ENCODE data around the gene HNF1A.
"Not testable (repeated sequence)": the region's sequence is repeated elsewhere in the genome, so short reads cannot be mapped to it uniquely, and the experiment has no call there.

Gene HNF1A

DNA sequence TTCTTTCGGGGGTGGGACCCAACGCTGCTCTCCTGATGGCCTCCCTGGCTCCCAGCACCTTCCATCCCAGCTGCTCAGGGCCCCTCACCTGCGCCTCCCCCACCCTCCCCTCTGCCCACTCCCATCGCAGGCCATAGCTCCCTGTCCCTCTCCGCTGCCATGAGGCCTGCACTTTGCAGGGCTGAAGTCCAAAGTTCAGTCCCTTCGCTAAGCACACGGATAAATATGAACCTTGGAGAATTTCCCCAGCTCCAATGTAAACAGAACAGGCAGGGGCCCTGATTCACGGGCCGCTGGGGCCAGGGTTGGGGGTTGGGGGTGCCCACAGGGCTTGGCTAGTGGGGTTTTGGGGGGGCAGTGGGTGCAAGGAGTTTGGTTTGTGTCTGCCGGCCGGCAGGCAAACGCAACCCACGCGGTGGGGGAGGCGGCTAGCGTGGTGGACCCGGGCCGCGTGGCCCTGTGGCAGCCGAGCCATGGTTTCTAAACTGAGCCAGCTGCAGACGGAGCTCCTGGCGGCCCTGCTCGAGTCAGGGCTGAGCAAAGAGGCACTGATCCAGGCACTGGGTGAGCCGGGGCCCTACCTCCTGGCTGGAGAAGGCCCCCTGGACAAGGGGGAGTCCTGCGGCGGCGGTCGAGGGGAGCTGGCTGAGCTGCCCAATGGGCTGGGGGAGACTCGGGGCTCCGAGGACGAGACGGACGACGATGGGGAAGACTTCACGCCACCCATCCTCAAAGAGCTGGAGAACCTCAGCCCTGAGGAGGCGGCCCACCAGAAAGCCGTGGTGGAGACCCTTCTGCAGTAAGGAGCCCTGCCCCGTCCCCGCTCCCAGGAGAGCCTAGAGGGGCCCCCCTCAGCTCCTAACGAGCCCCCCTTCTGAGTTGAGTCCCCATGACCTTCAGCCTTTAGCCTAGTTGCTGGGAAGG lies at the start of gene HNF1A:
TSS of gene HNF1A (plus strand) at position 248 of the 924 bp plus-strand sequence. CDS start at position 474, 226 bp downstream.
- peak; percentile 75 for DNase-seq (ENCODE audit: low spot score)

GRCh38 chr12:120928864-120929652 lies 49.3 kb upstream of the HNF1A start:
- peak; percentile 75 for DNase-seq (ENCODE audit: low spot score)

DNA sequence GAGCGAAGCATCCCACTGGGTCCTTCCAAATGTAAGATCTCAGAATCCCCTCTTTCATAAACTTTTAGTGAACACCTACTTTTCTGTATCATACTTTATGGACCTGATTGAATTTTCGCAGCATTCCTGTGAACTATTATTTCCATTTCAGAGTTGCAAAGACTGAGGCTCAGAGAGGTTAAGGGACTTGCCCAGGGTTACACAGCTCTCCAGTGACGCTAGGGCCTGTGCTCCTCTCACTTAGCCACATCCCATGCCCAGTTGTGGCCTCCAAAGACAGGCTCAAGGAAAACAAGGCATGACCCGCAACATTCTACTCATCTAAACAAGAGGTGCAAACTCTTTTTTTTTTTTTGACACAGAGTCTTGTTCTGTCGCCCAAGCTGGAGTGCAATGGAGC lies 48.3 kb upstream of the HNF1A start:
- no peak for DNase-seq (ENCODE audit: low spot score)

- DNase-seq (ENCODE audit: low spot score) = no peak
These were observed 46.3 kb upstream of the HNF1A start for GRCh38 chr12:120932058-120932457.

- DNase-seq (ENCODE audit: low spot score) = no peak
These were observed 45.3 kb upstream of the HNF1A start for GRCh38 chr12:120932956-120933526.

DNA sequence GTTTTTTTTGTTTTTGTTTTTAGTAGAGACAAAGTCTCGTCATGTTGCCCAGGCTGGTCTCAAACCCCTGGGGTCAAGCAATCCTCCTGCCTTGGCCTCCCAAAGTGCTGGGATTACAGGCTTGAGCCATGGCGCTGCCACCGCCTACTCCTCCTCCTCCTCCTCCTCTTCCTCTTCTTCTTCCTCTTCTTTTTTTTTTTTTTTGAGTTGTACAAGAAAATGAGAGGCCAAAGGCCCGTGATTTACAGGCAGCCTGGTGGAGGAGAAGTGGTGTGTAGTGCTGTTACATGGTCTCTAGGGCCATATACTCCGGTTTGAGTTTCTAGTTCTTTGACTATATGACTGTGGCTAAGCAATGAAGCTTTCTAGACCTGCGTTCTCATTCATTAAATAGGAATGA lies 44.6 kb upstream of the HNF1A start:
- DNase-seq (ENCODE audit: low spot score) = no peak

GRCh38 chr12:120936197-120936596 lies 42.1 kb upstream of the HNF1A start:
- no peak for DNase-seq (ENCODE audit: low spot score)

DNA sequence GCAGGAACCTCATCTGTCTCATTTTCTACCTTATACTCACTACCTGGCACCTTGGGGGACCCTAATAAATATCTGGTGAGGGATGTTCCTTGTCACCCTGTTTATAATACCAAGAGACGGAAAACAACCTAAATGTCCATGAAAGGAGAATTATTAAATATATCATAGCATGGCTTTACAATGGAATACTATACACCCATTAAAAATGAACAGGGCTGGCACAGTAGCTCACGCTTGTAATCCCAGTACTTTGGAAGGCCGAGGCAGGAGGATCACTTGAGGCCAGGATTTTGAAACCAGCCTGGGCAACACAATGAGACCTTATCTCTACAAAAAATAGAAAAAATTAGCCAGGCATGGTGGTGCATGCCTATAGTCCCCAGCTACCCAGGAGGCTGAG lies 39.8 kb upstream of the HNF1A start:
- DNase-seq (ENCODE audit: low spot score) = no peak

GRCh38 chr12:120939523-120939922 lies 38.8 kb upstream of the HNF1A start:
- no peak for DNase-seq (ENCODE audit: low spot score)

GRCh38 chr12:120940006-120940405 lies 38.3 kb upstream of the HNF1A start:
- DNase-seq (ENCODE audit: low spot score) = no peak

GRCh38 chr12:120940799-120941198 lies 37.5 kb upstream of the HNF1A start:
- no peak for DNase-seq (ENCODE audit: low spot score)

GRCh38 chr12:120941412-120941811 lies 36.9 kb upstream of the HNF1A start:
- no peak for DNase-seq (ENCODE audit: low spot score)

DNA sequence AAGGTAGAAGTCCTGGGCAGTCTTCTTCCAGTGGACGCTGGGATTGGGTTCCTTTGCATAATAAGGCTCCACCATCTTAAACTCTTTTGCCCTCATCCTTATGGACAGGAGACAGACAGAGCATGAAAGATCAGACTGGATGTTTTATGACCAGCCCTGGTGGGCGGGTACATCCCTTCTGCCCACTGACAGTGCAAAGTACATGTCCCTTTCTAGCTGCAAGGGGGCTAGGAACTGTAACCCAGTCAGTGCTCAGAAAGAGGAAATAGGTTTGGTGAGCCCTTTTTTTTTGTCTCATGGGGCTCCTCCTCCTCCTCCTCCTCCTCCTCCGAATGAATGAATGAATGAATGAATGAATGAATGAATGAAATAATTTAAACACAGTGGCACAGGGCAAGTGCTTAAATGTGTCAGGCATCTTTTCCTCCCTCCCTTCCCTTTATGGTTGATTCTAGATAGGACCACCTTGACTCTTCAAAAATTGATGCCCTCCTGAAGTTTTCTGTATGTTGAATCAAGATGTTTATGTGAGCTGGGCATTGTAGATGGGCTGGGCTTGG lies 36.4 kb upstream of the HNF1A start:
- DNase-seq (ENCODE audit: low spot score) = no peak

DNA sequence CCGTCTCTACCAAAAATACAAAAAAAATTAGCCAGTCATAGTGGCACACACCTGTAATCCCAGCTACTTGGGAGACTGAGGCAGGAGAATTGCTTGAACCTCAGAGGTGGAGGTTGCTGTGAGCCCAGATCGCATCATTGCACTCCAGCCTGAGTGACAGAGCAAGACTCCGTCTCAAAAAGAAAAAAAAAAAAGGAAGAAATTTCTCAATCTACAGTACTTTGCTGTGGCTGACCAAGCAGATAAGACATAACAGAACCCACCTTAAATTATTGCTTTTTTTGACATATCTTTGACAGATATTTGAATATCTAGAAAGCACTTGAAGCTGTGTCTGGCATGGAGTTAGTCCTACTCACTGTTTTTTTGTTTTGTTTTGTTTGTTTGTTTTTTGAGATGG lies 34.9 kb upstream of the HNF1A start:
- DNase-seq (ENCODE audit: low spot score) = no peak

- DNase-seq (ENCODE audit: low spot score) = peak; percentile 80
These were observed 33.6 kb upstream of the HNF1A start for GRCh38 chr12:120944645-120945217.

- DNase-seq (ENCODE audit: low spot score) = not testable (repeated sequence)
These were observed 32.8 kb upstream of the HNF1A start for GRCh38 chr12:120945516-120945915.

GRCh38 chr12:120950260-120950799 lies 28.0 kb upstream of the HNF1A start:
- not testable (repeated sequence) for DNase-seq (ENCODE audit: low spot score)

GRCh38 chr12:120950807-120951206 lies 27.5 kb upstream of the HNF1A start:
- DNase-seq (ENCODE audit: low spot score) = no peak

DNA sequence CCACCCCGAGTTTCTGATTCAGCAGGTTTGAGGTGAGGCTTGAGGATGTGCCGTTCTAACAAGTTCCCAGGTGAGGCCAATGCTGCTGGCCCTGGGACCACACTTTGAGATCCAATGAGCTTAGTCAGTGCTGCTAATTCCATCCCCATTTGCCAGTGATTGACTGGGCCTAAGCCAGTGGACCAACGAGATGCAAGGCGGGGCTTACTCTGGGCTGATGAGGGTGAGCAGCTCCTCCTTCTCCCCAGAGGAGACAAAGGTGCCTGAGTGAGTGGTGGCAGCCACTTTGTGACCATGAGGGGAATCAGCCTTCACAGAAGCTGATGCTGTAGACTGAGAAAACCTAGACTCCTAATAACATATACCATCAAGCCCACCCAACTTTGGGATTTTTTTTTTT lies 23.1 kb upstream of the HNF1A start:
- peak; percentile 80 for DNase-seq (ENCODE audit: low spot score)

- DNase-seq (ENCODE audit: low spot score) = peak; percentile 76
These were observed 21.6 kb upstream of the HNF1A start for GRCh38 chr12:120956579-120957300.

Measured in LoVo (cell line).